Aorta (tissue), 5 donors: Measurements from ENCODE around the gene CACNB4. TPM values are rescaled to one million over a fixed set of nuclear protein-coding genes. Genes with fewer than 3 reads are reported as not detected.
"Not testable (repeated sequence)": the region's sequence is repeated elsewhere in the genome, so short reads cannot be mapped to it uniquely, and the experiment has no call there.

ENCODE experiments used
- ATAC-seq: fragments of 200-7000 bp; cut with Tn5 transposase; one replicate; pipeline ENCODE4 v1.9.1; 2022; ENCODE audit warnings: moderate library complexity; ENCODE audit not compliant: low FRiP score
- DNase-seq, 2 donors: peaks; one replicate each; pipeline ENCODE4 v3.0.0-alpha.2; 2020
- H3K27ac ChIP-seq, 2 donors: one replicate each; pipeline ENCODE4 v1.5.1; 2013; ENCODE audit warnings: low read length in 2 of 2, mild to moderate bottlenecking in 2 of 2, moderate library complexity in 2 of 2, control low read depth in 1 of 2, inconsistent platforms in 1 of 2, low read depth in 1 of 2
- H3K27me3 ChIP-seq, 2 donors: one replicate each; pipeline ENCODE4 v1.6.1; 2013; ENCODE audit warnings: control low read depth in 1 of 2, low read length in 1 of 2, mild to moderate bottlenecking in 1 of 2, moderate library complexity in 1 of 2; ENCODE audit not compliant: insufficient read depth in 2 of 2, control insufficient read depth in 1 of 2
- H3K36me3 ChIP-seq, 2 donors: one replicate each; pipeline ENCODE4 v1.6.1; 2013; ENCODE audit warnings: control low read depth in 1 of 2, low read length in 1 of 2, mild to moderate bottlenecking in 1 of 2; ENCODE audit not compliant: insufficient read depth in 2 of 2, control insufficient read depth in 1 of 2
- H3K4me1 ChIP-seq, 2 donors: one replicate each; pipeline ENCODE4 v1.6.1; 2013; ENCODE audit warnings: low read length in 2 of 2, control low read depth in 1 of 2, mild to moderate bottlenecking in 1 of 2, moderate library complexity in 1 of 2; ENCODE audit not compliant: insufficient read depth in 2 of 2, control insufficient read depth in 1 of 2
- H3K4me3 ChIP-seq, 2 donors: one replicate each; pipeline ENCODE4 v1.5.1; 2013; ENCODE audit warnings: low read length in 2 of 2, control low read depth in 1 of 2, mild to moderate bottlenecking in 1 of 2
- H3K9me3 ChIP-seq: one replicate; pipeline ENCODE4 v1.6.1; 2013; ENCODE audit warnings: mild to moderate bottlenecking, low read length; ENCODE audit not compliant: control insufficient read depth
- WGBS, 2 donors: extraction: QIAGEN DNeasy Blood & Tissue Kit; methylation state at CpG; one replicate each; pipeline ENCODE4 v1.1.7; 2013; 5-methylcytosine and 5-hydroxymethylcytosine counted together
- intact Hi-C, 2 donors: fragments of 100-400 bp; cut with DNase I; formaldehyde crosslinking; loops; one replicate each; pipeline versions ENCODE4 v1.14.2 to v1.15.0; 2022
- polyA plus RNA-seq, 2 donors: library from polyadenylated mRNA; stranded (reverse); fragments of 200-250 nt; gene quantifications; one replicate each; pipeline ENCODE4 v1.2.3, GENCODE V29; 2013
- total RNA-seq, 2 donors: library from RNA; stranded (reverse); fragmentation: NEBNext Ultra II Directional; extraction: Animal tissue kit (Norgen Biotek cat#: 25700); gene quantifications; one replicate each; pipeline ENCODE4 v1.2.1, GENCODE V29; 2021
- donor health status: healthy with polysubstance abuse.
- donor health status: Bipolar disorder and iron deficiency.
- donor health status: DM: no; HTN: no; CAD: no.
- donor health status: DM: no; HTN: no; CAD: no.
- donor health status: DM: yes; HTN: yes; CAD: no.

Gene CACNB4
- total and polyA plus RNA-seq, 4 donors, result 1.2 to 14.3 (median 3.2) TPM

DNA sequence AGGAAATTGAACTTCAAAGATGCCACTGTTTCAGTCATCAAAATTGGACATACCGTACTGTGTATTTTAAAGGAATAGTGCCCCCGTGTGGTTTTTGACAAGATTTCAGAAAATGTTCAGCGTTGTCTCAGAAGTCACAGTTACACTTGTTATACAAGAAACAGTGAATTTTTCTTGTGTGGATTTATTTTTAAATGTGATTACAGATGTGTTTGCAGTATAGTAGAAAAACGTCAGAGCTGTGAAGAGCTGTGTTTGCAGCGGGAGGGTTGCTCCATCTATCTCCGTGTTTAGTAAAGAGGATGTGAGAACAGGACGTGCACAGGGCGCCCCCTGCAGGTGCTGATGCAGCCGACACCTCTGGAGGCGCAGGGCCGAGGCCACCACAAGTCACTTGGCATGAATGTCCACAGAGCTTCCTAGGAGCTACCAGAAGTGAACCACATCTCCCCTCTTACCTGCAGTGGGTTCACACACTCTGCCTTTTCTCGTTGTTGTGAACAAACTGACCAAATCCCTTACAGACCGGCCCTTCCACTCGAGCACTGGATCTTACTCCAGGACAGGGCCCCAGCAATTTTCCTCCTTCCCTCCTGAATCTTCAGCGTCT, 73.1 kb downstream of the CACNB4 start:
- Histone ChIP-seq H3K27ac (no peak overlapping the region), H3K27me3 (no peaks in the 10 kb centered on the region), H3K36me3 (no peaks in the 10 kb centered on the region), H3K4me3 (no peak overlapping the region), H3K9me3 (no peaks in the 10 kb centered on the region), H3K4me1 (no peaks in the 10 kb centered on the region)
- DNase-seq (peak; percentile 89 to 95), ATAC-seq (peak; percentile 93)
- 15% methylated on average over 15 of the region's 15 CpGs for WGBS, 2 donors
- intact Hi-C loops, result loop anchor here (5.0 to 10.0 kb wide), 2 partner anchors 333 to 411 kb away; no protein-coding TSS in a partner anchor

DNA sequence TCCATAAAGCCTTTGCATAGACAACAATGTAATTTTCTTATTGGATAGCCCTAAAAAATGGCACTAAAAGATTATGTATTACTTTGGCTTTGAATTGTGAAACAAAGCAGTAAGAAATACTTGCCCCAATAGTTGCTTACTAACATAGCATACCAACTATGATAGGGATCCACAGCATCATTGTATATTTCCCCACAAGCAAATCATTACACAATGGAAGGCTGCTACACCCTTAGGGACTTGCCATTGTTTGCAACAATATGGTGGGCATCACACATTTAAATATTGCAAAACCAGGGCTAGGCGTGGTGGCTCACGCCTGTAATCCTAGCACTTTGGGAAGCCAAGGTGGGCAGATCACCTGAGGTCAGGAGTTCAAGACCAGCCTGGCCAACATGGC, 74.4 kb downstream of the CACNB4 start:
- intact Hi-C loops, result loop anchor here (5.0 to 10.0 kb wide), 2 partner anchors 332 to 410 kb away; no protein-coding TSS in a partner anchor
- H3K4me3 ChIP-seq, result no peak overlapping the region
- no peaks in the 10 kb centered on the region for H3K27me3 ChIP-seq
- 94 to 98% methylated on average over 2 of the region's 2 CpGs for WGBS, 2 donors
- no peak overlapping the region for H3K27ac ChIP-seq
- H3K9me3 ChIP-seq, result no peaks in the 10 kb centered on the region
- ATAC-seq (no peak), DNase-seq (no peak)
- no peaks in the 10 kb centered on the region for H3K4me1 ChIP-seq
- no peaks in the 10 kb centered on the region for H3K36me3 ChIP-seq

DNA sequence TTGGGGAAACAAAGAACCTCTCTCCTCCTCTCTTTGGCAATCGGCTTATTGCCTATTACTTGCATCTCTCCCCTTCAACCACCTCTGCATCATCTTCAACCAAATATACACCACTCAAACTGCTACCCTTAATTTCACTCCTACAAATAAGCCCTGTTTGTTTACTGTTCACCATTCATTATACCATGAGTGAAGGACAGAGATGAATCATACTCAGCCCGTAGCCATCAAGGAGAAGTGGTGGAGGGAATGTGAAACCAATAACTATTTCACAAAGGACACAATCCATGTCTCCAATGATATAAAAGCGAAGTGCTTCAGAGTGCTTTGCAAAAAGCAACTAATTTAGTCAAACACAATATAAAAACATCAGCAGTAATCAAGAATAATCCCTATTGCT, 76.8 kb downstream of the CACNB4 start:
- no peaks in the 10 kb centered on the region for H3K9me3 ChIP-seq
- ATAC-seq (no peak), DNase-seq (no peak)
- no peak overlapping the region for H3K27ac ChIP-seq
- no peaks in the 10 kb centered on the region for H3K27me3 ChIP-seq
- no peak overlapping the region for H3K4me3 ChIP-seq
- H3K4me1 ChIP-seq, result no peaks in the 10 kb centered on the region
- intact Hi-C loops, result loop anchor here (5.0 to 10.0 kb wide), 2 partner anchors 330 to 407 kb away; no protein-coding TSS in a partner anchor
- WGBS, 2 donors, result 78 to 83% methylated on average over 3 of the region's 3 CpGs
- H3K36me3 ChIP-seq, result no peaks in the 10 kb centered on the region

DNA sequence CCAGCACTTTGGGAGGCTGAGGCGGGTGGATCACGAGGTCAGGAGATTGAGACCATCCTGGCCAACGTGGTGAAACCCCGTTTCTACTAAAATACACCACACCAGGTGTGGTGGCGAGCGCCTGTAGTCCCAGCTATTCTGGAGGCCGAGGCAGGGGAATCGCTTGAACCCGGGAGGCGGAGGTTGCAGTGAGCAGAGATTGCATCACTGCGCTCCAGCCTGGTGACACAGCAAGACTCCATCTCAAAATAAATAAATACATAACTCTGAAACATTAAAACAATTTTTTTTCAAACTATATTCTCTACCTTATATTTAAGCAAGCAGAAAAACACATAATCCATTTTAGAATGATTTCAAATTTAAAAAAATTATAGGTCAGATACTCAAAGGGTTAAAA, 77.8 kb downstream of the CACNB4 start:
- not testable (repeated sequence) for H3K4me1 ChIP-seq, H3K27ac ChIP-seq, ATAC-seq, H3K9me3 ChIP-seq, H3K36me3 ChIP-seq, H3K4me3 ChIP-seq, DNase-seq, H3K27me3 ChIP-seq
- 90 to 94% methylated on average over 11 of the region's 11 CpGs for WGBS, 2 donors
- intact Hi-C loops, result loop anchor here (5.0 to 10.0 kb wide), 2 partner anchors 329 to 406 kb away; no protein-coding TSS in a partner anchor

DNA sequence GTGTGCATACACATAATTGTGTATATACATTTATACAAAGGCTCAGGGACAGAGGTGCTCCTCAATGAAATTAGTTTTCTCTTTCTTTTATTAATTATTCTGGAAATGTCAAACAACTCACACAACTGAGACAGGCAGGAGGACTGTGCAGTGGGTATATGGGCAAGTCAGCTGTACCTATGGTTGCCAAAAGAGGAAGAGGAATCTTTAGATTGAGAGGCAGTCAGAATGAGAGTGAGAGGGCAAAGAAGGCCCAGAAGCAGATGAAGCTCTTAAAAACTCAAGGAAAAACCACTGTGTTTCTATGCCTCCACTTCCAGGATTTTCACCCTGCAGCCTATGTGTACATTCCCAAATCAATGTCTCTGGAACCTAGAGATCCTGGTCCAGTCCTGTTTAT, 79.1 kb downstream of the CACNB4 start:
- Histone ChIP-seq H3K9me3 (no peaks in the 10 kb centered on the region), H3K4me3 (no peak overlapping the region), H3K27me3 (no peaks in the 10 kb centered on the region), H3K36me3 (no peaks in the 10 kb centered on the region), H3K27ac (no peak overlapping the region), H3K4me1 (no peaks in the 10 kb centered on the region)
- no peak for DNase-seq
- no peak for ATAC-seq
- intact Hi-C loops, result loop anchor here (5.0 to 10.0 kb wide), 3 partner anchors 327 to 445 kb away; no protein-coding TSS in a partner anchor

DNA sequence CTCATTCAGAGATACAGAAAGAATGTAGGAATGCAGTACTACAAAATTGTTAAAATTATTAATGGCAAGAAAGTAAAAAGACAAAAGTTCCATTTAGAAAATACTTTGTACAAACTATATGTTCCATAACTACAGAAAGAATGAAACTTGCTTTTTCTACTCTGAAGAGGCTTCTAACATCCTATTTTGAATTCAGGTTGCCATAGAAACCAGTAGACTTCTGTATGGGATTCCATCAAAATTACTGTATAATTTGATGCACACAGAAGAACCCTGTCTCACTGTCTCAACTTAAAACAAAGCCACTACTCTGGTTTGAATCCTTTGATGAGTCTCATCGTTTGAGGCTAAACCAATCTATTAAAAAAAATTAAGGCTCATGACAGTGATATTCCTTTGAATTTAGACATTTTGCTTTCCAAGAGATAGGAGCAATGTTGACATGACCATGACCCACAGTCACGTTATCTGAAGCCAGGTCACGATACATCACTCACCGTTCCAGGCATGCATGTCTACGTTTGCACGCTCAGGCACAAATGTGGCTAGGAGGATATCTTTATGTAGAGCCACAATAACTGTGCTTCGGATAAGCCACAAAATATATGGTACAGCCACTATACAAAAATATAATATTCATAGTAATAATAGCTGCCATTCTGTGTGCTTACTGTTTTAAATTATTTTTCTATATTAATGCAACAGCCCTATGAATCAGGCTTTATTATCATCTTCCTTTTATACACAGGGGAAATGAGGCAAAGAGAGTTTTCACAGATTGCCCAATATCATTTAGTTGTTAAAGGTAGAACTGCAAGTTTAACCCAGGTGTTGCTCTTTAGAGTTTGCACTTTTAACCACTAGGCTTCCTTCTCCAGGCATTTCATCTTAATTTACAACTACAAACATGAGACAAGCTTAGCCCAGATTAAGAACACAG, 82.4 kb downstream of the CACNB4 start:
- no peaks in the 10 kb centered on the region for H3K9me3 ChIP-seq
- 77 to 79% methylated on average over 7 of the region's 7 CpGs for WGBS, 2 donors
- intact Hi-C loops, result loop anchor here in 1 of 2 donors (10.0 kb wide), 1 partner anchor 442 kb away; no protein-coding TSS in a partner anchor
- H3K4me1 ChIP-seq, result no peaks in the 10 kb centered on the region
- DNase-seq (no peak), ATAC-seq (no peak)
- no peak overlapping the region for H3K4me3 ChIP-seq
- H3K27me3 ChIP-seq, result no peaks in the 10 kb centered on the region
- H3K27ac ChIP-seq, result no peak overlapping the region
- no peaks in the 10 kb centered on the region for H3K36me3 ChIP-seq

DNA sequence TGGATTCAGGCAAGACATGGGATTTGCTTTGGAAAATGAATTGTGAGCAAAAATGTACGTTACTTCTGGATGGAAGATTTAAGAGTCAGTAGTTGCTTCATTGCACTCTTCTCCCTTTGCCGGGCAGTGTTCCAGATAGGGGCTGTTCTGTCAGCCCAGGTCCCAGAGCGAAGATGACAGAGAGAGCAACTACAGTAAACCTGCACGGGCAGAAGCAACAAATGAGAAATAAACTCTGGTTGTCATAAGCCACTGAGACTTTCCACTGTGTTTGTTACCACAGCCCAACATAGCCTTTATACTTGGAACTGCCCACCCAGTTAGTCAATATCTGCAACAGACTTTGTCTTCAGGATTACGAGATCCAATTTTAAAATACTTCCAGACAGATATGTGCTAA, 83.3 kb downstream of the CACNB4 start:
- no peaks in the 10 kb centered on the region for H3K4me1 ChIP-seq
- H3K36me3 ChIP-seq, result no peaks in the 10 kb centered on the region
- WGBS, 2 donors, result 60 to 77% methylated on average over 5 of the region's 5 CpGs
- no peak overlapping the region for H3K4me3 ChIP-seq
- no peaks in the 10 kb centered on the region for H3K27me3 ChIP-seq
- no peaks in the 10 kb centered on the region for H3K9me3 ChIP-seq
- DNase-seq, result no peak
- intact Hi-C loops, result loop anchor here in 1 of 2 donors (10.0 kb wide), 1 partner anchor 441 kb away; no protein-coding TSS in a partner anchor
- no peak for ATAC-seq
- no peak overlapping the region for H3K27ac ChIP-seq

DNA sequence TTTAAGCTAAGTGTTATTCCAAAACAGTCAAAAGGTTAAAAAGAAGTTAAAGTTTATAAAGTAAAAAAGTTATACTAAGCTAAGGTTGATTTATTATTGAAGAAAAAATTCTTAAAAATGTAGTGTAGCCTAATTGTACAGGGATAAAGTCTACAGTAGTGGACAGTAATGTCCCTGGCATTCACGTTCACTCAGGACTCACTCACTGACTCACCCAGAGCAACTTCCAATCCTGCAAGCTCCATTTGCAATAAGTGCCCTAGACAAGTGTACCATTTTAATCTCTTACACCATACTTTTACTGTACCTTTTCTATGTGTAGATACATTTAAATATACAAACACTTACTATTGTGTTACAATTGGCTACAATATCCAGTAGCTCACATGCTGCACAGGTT, 86.1 kb downstream of the CACNB4 start:
- H3K36me3 ChIP-seq, result no peaks in the 10 kb centered on the region
- no peaks in the 10 kb centered on the region for H3K27me3 ChIP-seq
- H3K9me3 ChIP-seq, result no peaks in the 10 kb centered on the region
- no peak overlapping the region for H3K27ac ChIP-seq
- no peak for ATAC-seq
- intact Hi-C loops, result loop anchor here in 1 of 2 donors (10.0 kb wide), 1 partner anchor 438 kb away; no protein-coding TSS in a partner anchor
- no peak overlapping the region for H3K4me3 ChIP-seq
- no peak for DNase-seq
- 37% methylated on average over 1 of the region's 1 CpG for WGBS, 2 donors
- no peaks in the 10 kb centered on the region for H3K4me1 ChIP-seq
